ENCODE data around the gene RPS6KA5.

GRCh38 chr14:90883197-90883596 is 177.2 kb downstream of the RPS6KA5 start:
- no peak for TF ChIP-seq ESRRG (CRISPR knock-in tag; IDR thresholded peaks at IDR 0.05)
- TF ChIP-seq ZFP3 (CRISPR knock-in tag; IDR thresholded peaks at IDR 0.05): no peak
- no peak for TF ChIP-seq RARB (CRISPR knock-in tag; IDR thresholded peaks at IDR 0.05)
